Activated CD8-positive, alpha-beta memory T cell treated with anti-CD3 and anti-CD28 coated beads for 36 hours (primary cell): ENCODE data around the gene ABCD3. TPM values are rescaled to one million over a fixed set of nuclear protein-coding genes. Genes with fewer than 3 reads are reported as not detected.
"Not testable (repeated sequence)": the region's sequence is repeated elsewhere in the genome, so short reads cannot be mapped to it uniquely, and the experiment has no call there.

Experiments
- CTCF ChIA-PET: fragments of 350-600 bp; sonication (Branson Sonifier 250); formaldehyde crosslinking; loops from one replicate; lab custom pipeline; 2021; ENCODE audit warnings: antibody characterized with exemption; lab: Charles Lee
- POLR2A ChIA-PET: fragments of 350-600 bp; sonication (Branson Sonifier 250); formaldehyde crosslinking; loops from one replicate; lab custom pipeline; 2021; ENCODE audit warnings: antibody characterized with exemption; lab: Charles Lee
- total RNA-seq, 2 experiments: library from RNA; stranded (reverse); gene quantifications; one replicate each; pipeline ENCODE4 v1.2.3, GENCODE V29; 2021

Gene ABCD3
- total RNA-seq, 2 experiments from 2014 or later: 35.2 to 38.5 TPM

DNA sequence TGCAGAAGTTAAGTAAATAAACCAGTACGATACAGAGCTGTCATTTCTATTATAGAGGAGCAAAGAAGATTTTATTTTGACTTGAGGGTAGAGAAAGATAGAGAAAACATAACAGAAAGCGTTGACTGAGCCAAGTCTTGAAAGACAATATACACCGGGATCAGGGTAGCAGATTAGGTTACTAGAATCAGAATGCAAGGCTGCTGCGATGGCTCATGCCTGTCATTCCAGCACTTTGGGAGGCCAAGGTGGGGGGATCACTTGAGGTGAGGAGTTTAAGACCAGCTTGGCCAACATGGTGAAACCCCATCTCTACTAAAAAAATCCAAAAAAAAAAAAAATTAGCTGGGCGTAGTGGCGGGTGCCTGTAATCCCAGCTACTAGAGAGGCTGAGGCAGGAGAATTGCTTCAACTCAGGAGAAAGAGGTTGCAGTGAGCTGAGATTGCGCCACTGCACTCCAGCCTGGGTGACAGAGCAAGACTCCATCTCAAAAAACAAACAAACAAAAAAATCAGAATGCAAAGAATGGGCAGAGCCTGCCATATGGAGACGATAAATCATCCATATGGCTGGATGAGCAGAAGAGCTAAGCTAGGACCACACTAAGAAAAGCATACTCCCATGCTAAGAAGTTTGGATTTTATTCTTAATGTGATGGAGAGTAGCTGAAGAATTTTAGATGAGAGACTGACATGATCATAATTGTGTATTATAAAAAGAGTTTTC is 9.9 kb upstream of the ABCD3 start:
- ChIA-PET CTCF (no interaction called here), POLR2A (no interaction called here)

GRCh38 chr1:94411237-94411636 is 7.0 kb upstream of the ABCD3 start:
- ChIA-PET POLR2A (no interaction called here), CTCF (no interaction called here)

DNA sequence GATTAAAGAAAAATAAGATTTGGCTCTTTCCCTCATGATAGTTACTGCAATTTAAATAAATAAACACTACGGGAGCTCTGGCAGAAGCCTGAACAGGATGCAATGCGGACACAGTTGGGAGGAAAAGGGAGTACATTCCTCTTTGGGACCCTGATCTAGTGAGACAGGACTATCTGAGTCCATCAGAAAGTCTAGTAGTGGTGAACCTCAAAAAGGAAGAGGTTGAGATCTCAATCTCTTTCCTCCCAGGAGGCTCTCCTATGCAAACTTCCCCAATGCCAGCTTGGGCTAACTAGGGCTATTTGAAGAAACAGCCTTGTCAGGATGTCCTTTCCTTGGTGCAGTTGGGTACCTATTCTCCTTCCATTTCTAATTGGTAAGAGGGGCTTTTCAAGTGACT is 4.9 kb upstream of the ABCD3 start:
- POLR2A ChIA-PET: no interaction called here

DNA sequence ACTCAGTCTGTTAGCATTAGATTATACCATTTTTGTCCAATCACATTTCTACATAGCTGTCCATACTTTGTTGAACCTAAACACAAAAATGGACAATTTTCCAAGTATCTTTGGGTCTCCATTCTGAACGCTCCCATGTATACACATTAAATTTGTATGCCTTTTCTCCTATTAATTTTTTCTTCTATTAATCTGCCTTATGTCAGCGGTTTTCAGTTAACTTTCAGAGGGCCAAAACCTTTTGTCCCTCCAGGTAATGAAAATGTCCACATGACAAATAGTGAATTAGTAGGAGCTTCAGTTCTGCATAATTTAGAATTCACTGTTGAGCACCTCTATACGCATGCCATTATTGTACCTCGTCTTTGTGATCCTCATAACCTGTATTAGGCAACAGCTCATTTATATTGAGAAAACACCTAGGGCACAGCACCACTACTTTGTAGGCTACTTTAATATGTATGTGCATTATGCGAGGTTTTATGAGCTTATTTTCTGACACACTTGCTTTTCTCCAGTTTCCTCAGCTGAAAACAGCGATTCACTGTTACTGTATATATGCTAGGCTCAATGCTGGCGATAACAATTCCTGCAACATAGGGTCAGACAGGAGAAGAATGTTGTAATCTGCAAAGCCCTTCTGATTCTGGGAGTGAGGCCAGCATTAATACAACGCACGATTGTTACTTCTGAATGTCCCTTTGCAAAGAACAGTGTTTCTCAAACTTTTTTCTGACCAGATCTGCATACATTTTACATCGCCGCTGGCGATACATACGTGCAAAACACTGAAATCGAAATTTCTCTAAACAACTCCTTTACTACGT is 1.1 kb upstream of the ABCD3 start:
- CTCF ChIA-PET: interaction anchor here (0.6 kb wide), 1 partner anchor 12 kb away, joined by 3 read pairs; no protein-coding TSS in a partner anchor
- POLR2A ChIA-PET: no interaction called here

More for the DNA sequence above, 4.9 kb upstream of the ABCD3 start:
- CTCF ChIA-PET: no interaction called here

DNA sequence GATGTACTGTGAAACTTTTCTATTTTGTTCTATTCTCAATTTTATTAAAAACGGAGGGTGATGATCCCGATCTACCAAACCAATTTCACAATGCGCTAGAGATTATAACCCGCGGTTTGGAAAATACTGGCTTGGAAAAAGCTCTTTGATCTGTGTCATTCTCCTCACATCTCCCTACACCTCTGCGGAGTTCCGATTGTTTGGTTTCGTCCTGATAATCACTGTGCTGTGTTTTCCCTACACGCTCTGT is 536 bp upstream of the ABCD3 start:
- CTCF ChIA-PET: no interaction called here
- POLR2A ChIA-PET: interaction anchor here (0.7 kb wide), 1 partner anchor 572 kb away, joined by 3 read pairs; no protein-coding TSS in a partner anchor

DNA sequence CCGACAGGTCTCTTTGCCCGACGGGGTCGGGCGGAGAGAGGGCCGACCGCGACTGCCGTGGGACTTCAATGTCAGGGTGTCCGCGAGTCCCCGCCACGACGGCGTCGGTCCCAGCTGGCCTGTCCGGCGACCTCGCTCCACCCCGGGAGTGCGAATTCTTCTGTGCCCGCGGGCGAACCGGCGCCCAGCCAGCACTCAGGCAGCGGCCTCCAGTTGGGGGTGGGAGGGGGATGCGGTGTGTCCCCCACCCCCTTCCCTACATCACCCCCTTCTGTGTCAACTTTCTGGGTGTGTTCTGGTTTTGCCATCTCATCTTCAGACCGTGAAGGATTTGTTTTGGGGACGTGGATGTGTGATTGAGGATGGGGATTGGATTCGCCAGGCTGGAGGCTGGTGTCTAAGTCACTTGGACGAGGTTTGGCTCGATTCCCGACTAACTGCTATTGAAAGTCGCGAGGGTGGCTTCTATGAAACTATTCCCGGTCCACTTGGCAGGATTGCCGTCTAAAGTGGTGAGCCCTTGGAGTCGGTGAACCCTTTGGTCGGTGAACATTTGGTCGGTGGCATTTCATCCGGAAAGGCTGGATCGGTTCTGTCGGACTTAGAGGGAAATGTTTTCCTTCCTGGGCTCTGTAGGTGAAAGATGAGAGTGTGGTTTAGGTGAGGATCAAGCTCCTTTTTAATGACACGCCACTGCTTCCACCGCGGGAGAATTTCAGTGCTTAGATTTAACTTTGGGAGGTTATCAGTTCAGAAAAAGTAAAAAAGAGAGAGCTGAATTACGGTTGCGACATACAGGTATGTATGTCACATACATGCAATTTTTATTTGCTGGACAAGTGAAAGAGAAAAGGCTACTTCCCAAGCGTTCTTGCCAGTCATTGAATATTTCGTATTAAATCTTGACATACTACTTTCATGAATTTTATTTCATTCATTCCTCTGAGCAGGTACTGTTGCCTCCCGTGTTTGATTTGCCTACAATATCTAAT is 771 bp downstream of the ABCD3 start:
- ChIA-PET CTCF (no interaction called here), POLR2A (no interaction called here)

DNA sequence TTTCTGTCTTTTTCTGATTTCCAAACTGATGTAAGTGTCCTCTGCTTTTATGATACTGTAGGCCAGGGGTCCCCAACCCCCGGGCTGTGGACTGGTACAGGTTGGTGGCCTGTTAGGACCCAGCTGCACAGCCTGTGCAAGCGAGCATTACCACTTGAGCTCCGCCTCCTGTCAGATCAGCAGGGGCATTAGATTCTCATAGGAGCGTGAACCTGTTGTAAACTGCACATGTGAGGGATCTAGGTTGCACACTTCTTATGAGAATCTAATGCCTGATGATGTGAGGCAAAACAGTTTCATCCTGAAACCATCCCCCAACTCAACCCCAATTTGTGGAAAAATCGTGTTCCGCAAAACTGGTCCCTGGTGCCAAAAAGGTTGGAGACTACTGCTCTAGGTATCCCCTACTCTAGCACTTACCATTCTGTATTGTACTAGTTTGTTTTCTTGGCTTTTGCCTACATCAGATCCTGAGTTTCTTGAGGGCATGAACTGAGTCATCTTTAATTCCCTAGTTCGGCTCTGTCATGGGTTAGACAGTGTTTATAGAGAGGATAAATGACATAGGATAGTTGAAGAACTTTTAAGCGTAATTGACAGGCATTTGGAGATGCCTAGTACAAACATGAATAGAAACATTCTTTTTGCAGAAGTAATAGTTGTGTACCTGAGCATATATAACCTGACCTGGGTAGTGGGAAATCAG is 4.1 kb downstream of the ABCD3 start:
- ChIA-PET POLR2A (no interaction called here), CTCF (no interaction called here)

GRCh38 chr1:94425821-94426484 is 7.8 kb downstream of the ABCD3 start:
- ChIA-PET CTCF (no interaction called here), POLR2A (no interaction called here)

GRCh38 chr1:94426485-94426870 is 8.3 kb downstream of the ABCD3 start:
- POLR2A ChIA-PET, CTCF ChIA-PET: not testable (repeated sequence)

DNA sequence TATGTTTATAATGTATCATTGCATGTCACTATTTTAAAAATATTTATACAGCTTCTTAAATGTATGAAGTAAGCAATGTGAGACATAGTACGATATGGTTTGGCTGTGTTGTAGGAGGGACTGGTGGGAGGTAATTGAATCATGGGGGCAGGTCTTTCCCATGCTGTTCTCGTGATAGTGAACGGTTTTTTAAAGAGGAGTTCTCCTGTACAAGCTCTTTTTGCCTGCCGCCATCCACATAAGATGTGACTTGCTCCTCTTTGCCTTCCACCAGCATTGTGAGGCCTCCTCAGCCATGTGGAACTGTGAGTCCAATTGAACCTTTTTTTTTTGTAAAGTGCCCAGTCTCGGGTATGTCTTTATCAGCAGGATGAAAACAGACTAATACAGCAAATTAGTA is 10.3 kb downstream of the ABCD3 start:
- POLR2A ChIA-PET: no interaction called here
- CTCF ChIA-PET: no interaction called here

GRCh38 chr1:94428927-94429528 is 10.8 kb downstream of the ABCD3 start:
- CTCF ChIA-PET: not testable (repeated sequence)

DNA sequence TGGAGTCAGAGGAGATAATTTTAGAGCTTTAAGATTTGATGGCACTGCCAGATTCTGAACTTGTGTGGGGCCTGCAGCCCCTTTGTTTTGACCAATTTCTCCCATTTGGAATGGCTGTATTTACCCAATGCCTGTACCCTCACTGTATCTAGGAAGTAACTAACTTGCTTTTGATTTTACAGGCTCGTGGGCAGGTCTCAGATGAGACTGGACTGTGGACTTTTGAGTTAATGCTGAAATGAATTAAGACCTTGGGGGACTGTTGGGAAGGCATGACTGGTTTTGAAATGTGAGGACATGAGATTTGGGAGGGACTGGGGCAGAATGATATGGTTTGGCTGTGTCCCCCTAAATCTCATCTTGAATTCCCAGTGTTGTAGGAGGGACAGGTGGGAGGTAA is 11.9 kb downstream of the ABCD3 start:
- POLR2A ChIA-PET, CTCF ChIA-PET: not testable (repeated sequence)

More at GRCh38 chr1:94428927-94429528, 10.8 kb downstream of the ABCD3 start:
- POLR2A ChIA-PET: not testable (repeated sequence)

GRCh38 chr1:94433866-94434265 is 15.7 kb downstream of the ABCD3 start:
- ChIA-PET POLR2A (no interaction called here), CTCF (no interaction called here)

DNA sequence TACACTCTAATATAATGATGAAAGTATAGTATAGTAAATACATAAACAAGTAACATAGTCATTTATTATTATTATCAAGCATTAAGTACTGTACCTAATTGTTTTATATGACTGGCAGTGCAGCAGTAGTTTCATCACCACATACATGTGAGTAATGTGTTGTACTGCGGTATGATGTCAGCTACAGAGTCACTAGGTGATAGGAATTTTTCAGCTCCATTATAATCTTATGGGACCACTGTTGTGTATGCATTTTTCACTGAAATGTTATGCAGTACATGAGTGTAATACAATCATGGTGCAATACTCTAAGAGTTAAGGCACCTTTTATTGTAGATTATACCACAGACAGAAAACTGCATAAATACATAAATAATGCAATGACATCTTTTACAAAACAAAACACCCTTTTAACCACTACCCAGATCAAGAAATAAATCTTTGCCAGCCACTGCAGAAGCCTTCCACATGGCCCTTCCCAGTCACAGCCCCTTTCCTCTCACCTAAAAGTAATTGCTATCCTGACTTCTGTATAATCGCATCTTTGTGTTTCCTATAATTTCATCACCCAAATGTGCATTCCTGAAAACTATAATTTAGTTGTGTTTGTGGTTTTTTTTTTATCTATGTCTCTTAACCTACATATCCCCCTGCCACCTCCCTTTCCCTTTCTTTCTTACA is 16.3 kb downstream of the ABCD3 start:
- POLR2A ChIA-PET: no interaction called here
- CTCF ChIA-PET: no interaction called here

DNA sequence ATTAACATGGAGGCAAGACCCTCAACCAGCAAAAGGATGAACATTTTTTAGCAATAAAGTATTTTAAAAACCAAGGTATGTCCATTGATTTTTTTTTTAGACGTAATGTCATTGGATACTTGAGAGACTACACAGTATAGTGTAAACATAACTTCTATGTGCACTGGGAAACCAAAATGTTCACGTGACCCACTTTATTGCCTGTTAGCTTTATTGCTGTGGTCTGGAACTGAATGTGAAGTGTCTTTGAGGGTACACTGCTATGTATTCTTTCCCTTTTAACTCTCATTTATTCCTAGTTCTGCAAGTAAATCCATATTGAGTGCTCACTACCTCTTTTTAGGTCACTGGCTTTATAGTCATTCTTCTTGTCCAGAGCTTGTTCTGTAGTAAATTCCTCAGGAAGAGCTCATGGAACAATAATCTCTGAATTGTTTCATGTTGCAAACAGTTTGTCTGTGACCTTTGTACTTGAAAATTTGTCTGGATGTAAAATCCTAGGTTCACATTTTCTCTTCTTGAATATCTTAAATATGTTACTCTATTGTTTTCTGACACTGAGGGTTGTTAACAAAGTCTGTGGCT is 20.6 kb downstream of the ABCD3 start:
- CTCF ChIA-PET: no interaction called here
- POLR2A ChIA-PET: no interaction called here

GRCh38 chr1:94440088-94440487 is 21.9 kb downstream of the ABCD3 start:
- POLR2A ChIA-PET: no interaction called here
- CTCF ChIA-PET: no interaction called here

DNA sequence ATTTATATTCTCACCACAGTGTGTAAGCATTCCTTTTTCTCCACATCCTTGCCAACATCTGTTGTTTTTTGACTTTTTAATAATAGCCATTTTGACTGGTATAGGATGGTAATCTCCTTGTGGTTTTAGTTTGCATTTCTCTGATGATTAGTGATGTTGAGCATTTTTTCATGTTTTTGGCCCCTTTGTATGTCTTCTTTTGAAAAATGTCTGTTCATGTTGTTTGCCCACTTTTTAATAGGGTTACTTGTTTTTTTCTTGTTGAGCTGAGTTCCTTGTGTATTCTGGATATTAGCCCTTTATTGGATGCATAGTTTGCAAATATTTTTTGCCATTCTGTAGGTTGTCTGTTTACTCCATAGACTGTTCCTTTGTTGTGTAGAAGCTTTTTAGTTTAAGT is 24.9 kb downstream of the ABCD3 start:
- CTCF ChIA-PET, POLR2A ChIA-PET: not testable (repeated sequence)

DNA sequence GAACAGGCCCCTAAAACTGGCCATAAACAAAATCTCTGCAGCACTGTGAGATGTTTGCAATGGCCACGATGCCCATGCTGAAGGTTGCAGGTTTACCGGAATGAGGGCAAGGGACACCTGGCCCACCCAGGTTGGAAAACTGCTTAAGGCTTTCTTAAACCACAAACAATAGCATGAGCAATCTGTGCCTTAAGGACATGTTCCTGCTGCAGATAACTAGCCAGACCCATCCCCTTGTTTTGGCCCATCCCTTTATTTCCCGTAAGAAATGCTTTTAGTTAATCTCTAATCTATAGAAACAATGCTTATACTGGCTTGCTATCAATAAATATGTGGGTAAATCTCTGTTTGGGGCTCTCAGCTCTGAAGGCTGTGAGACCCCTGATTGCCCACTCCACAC is 26.6 kb downstream of the ABCD3 start:
- CTCF ChIA-PET, POLR2A ChIA-PET: not testable (repeated sequence)
